ENCODE measurements around the gene EPHA4.

GRCh38 chr2:221527776-221528309 is 44.3 kb downstream of the EPHA4 start:
- TF ChIP-seq CEBPB (IDR thresholded peaks at IDR 0.05) (no peak), EP300 (IDR thresholded peaks at IDR 0.05; ENCODE audit: borderline replicate concordance) (no peak), FOXM1 (IDR thresholded peaks at IDR 0.05; ENCODE audit: borderline replicate concordance, low read depth) (no peak), EGR1 (IDR thresholded peaks at IDR 0.05) (no peak), ZBTB7A (IDR thresholded peaks at IDR 0.05; ENCODE audit: low read depth) (no peak), YY1 (IDR thresholded peaks at IDR 0.05; ENCODE audit: low read depth) (no peak), TAF1 (IDR thresholded peaks at IDR 0.05; ENCODE audit: low read depth) (no peak), CREB1 (IDR thresholded peaks at IDR 0.05; ENCODE audit: low read depth) (no peak)
- TF ChIP-seq, protein P1, sequence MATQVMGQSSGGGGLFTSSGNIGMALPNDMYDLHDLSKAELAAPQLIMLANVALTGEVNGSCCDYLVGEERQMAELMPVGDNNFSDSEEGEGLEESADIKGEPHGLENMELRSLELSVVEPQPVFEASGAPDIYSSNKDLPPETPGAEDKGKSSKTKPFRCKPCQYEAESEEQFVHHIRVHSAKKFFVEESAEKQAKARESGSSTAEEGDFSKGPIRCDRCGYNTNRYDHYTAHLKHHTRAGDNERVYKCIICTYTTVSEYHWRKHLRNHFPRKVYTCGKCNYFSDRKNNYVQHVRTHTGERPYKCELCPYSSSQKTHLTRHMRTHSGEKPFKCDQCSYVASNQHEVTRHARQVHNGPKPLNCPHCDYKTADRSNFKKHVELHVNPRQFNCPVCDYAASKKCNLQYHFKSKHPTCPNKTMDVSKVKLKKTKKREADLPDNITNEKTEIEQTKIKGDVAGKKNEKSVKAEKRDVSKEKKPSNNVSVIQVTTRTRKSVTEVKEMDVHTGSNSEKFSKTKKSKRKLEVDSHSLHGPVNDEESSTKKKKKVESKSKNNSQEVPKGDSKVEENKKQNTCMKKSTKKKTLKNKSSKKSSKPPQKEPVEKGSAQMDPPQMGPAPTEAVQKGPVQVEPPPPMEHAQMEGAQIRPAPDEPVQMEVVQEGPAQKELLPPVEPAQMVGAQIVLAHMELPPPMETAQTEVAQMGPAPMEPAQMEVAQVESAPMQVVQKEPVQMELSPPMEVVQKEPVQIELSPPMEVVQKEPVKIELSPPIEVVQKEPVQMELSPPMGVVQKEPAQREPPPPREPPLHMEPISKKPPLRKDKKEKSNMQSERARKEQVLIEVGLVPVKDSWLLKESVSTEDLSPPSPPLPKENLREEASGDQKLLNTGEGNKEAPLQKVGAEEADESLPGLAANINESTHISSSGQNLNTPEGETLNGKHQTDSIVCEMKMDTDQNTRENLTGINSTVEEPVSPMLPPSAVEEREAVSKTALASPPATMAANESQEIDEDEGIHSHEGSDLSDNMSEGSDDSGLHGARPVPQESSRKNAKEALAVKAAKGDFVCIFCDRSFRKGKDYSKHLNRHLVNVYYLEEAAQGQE (IDR thresholded peaks at IDR 0.05; ENCODE audit: low read depth): no peak
- TF ChIP-seq, protein P2, sequence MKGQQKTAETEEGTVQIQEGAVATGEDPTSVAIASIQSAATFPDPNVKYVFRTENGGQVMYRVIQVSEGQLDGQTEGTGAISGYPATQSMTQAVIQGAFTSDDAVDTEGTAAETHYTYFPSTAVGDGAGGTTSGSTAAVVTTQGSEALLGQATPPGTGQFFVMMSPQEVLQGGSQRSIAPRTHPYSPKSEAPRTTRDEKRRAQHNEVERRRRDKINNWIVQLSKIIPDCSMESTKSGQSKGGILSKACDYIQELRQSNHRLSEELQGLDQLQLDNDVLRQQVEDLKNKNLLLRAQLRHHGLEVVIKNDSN (IDR thresholded peaks at IDR 0.05): no peak
